EH (cell line): ENCODE results near the gene MIOX.

Source experiments
- DNase-seq: peaks from one replicate; pipeline ENCODE4 v3.0.0-alpha.2; 2015; ENCODE audit warnings: low read depth

Gene MIOX

DNA sequence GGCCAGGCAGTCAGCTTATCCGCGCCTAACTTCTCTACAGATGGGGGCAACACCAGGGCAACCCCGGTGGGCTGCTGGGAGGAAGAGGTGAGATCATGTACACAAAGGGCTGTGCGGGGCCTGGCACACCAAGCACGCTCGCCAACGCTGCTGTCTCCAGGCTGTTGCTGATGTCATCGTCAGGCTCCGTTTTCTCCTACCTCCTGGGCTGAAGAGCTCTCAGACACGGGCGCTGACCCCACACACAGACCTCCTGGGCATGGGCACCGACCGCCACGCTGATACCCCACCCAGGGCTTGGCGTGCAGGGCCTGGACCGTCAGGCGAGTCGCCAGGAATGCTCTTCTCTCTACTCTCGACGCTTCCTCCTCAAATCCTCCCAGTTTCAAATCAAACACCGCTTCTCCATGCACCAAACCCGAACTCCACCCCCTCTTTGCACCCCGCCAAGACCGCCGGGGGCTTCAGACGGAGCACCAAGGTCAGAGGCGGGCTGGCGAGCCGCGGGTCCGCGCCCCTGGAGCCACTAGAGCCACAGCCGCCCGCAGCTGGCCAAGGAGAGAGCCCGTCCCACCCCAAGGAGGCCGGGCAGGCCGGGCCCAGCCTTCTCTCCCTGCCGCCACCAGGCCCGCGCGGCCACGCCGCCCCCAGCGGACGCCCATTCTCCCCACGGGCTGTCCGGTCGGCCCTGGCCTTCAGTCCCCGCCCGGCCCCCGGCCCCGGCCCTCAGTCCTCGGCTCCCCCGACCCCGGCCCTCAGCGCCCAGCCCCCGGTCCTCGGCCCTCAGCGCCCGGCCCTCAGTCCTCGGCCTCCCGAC, 12.6 kb upstream of the MIOX start:
- DNase-seq: peak; percentile 59

DNA sequence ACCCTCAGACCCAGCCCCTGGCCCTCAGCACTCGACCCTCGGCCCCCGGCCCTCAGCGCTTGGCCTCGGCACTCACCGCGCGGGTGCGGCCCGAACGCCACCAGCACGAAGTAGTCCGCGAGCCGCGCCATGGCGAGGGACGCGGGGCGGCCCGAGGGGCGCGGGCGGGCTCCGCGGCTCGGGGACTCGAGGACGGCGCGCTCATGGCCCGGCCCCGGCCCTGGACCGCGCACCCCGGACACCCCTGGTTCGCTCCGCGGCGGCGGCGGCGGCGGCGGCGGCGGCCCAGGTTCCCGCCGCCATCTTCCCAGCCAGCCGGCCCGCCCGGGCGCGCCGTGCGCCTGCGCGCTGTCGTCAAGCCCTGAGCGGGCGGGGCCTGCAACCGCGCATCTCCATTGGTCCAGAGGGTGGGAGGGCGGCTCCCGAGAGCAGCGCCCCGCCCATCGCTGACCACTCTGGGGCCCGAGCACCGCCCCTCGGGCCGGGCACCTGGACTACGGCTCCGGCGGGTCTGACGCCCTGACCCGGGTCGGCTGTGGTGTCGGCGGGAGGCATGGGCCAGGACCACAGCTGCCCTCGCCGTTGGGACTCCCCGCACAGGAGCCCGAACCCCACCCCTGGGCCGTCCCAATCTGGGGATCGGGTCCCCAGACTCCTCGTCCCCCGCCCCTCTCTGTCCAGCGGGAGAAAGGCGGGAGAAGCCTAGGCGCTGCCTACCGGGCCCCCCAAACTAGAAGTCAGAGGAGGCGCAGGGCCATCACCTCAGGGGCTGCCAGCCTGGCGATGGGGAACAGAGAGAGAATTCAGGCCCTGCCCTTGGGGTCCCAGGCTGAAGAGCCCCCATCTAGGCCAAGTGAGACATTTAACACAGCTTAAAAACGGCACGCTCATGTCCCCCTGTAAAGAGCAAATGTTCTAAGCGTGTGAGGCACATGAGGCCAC, 11.7 kb upstream of the MIOX start, which contains the start of gene SBF1:
Gene SBF1, minus strand, starts transcription at position 326 of the 942 bp plus-strand sequence. Its CDS starts 195 bp downstream, at position 131.
- DNase-seq: peak; percentile 89

DNA sequence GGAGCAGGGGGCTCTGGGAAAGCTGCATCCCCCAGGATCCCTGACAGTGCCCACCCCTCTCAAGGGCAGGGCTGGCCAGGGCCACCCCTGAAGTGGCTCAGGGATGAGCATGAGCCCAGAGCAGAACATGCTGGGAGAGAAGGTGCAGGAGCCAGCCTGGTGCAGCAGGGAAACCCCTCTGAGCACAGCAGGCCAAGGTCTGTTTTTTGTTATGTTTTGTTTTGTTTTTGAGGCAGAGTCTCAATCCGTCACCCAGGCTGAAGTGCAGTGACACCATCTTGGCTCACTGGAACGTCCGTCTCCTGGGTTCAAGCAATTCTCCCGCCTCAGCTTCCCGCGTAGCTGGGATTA, 11.0 kb upstream of the MIOX start:
- DNase-seq: no peak

DNA sequence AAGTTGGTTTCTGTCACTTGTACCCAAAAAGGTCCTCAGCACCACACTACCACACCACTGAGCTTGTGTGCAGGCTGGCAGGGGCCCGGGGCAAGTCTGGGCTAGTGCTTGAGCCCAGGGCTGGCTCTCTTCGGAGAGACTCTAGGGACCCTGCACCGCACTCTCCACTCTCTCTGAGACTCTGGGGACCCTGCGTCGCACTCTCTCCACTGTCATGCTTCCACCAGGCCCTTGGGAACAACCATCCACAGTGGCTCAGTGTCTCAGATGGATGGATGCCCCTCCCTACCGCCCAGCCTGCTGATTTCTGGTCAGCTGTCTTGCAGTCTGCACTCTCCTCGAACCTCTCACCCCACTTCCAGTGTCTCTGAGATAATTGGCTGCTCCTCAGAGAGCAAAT, 9.8 kb upstream of the MIOX start:
- DNase-seq: no peak

DNA sequence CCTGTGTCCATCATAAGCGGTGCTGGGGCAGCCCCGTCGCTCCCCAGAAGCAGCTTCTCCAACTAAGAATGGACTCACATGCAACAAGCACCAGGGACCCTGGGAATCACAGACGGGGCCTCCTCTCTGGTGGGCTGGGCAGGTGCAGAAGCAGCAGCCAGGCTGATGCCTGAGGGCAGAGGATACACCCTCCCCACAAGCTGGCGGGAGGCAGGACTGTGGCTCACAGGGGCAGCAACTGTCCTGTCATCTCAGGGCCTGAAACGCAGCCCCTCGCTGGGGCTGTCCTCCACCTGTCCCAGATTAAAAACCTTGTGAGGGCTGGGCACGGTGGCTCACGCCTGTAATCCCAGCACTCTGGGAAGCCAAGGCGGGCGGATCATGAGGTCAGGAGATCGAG, 8.7 kb upstream of the MIOX start:
- DNase-seq: no peak

DNA sequence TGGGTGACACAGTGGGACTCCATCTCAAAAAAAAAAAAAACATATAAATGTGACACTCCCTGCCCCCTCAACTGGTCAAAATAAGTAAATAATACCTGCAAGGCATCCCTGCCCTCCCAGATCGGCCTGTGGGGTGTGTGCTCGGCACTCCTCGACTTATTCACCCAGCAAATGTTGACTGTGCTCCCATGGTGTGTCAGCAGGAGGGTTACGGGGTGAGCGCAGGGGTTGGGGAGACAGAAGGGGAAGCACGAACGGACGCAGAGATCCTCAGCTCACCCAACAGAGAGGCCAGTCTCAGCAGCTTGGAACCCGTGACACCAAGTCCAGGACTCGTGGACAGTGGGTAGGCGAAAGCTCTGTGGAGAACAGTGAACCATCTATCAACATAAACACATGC, 6.9 kb upstream of the MIOX start:
- DNase-seq: no peak

DNA sequence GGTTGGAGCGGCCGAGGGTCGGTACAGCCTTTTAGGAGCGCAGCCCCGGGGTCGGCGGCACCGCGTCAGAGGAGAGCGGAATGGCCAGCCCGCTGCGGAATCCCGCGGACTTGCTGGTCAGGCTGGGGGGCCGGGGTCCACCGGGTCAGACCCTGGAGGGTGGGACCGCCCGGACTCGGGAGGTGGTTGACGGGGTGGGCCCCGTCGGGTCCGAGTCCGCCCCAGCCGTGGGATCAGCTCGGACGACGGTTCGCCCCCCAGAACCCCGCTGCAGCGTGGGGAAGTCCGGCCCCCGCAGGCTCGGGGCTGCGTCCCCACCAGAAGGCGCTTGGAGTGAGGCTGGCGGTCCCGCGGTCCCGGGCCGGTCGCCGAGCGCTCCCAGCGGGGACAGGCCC, 5.6 kb upstream of the MIOX start:
- no peak for DNase-seq

DNA sequence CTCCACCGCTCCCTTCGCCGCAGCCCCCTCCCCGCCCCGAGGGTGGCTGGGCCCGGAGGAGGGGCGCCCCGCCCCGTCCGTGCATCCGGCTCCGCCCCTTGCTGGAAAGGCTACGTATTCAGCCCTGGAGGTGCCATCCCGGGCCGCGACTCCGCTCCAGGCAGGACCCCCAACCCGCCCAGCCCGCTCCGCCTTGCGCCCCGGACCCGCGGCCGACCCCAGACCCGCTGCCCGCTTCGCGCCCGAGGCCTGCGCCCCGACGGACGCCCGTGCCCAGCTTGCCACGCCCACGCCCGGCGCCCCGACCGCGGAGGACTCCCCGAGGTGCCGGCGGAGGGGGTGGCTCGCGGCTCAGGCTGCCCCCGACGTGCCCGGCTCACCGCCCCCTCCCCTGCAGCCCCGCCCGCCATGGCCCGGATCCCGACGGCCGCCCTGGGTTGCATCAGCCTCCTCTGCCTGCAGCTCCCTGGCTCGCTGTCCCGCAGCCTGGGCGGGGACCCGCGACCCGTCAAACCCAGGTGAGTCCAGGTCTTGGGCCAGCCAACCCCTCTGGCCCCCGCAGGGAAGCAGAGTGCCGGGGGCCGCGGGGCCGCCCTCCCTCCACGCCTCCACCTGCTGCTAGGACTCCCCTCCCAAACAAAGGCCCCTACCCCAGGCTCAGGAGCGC, 5.1 kb upstream of the MIOX start, which contains the start of gene ADM2:
Gene ADM2, plus strand, starts transcription at position 104 of the 667 bp plus-strand sequence. Its CDS starts 305 bp downstream, at position 409.
- peak; percentile 49 for DNase-seq

DNA sequence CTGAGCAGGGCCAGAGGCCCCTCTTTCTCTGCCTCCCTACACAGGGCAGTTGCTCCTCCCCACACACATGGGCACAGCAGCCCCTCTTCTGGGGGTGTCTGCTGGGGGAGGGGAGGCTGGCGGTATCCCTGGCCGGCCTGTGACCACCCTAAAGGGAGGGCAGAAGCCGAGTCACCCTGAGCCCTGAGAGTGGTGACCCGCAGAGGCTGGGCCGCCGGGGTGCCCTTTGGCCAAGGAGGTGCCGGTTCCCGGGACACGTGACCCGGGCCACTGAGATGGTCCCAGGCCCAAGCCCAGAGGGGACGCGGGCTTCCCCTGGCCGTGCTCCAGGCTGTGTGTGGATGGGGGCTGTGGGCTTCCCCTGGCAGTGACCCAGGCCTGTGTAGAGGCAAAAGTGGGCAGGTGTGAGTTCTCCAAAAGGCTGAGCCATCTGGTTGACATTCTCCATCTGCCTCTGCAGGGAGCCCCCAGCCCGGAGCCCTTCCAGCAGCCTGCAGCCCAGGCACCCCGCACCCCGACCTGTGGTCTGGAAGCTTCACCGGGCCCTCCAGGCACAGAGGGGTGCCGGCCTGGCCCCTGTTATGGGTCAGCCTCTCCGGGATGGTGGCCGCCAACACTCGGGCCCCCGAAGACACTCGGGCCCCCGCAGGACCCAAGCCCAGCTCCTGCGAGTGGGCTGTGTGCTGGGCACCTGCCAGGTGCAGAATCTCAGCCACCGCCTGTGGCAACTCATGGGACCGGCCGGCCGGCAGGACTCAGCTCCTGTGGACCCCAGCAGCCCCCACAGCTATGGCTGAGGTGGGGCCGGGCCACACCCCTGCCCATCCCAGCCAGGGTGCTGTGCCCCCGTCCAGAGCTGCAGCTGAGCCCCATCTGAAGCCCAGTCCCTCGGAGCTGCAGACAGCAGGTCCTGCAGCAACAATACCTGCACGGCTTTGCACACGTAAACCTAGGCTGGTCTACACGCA, 4.3 kb upstream of the MIOX start:
- DNase-seq: no peak

DNA sequence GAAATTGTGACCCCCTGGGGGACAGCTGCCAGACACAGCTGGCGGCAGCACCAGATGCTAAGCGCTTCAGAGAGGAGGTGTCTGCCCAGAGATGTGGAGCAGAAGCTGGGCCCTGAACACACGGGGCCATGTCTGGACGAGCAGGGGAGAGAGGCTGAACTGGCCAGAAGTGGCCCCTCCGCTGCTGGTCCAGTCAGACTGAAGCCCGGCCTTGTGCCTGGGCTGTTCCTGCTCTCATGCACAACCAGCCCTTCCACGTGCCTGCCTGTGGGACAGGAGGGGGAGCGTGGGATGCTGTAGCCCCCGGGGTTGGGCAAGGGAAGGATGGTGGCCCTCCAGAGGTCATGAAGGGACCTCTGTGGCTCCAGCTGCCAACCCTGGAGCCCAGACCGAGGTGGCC, 3.6 kb upstream of the MIOX start:
- DNase-seq: no peak

DNA sequence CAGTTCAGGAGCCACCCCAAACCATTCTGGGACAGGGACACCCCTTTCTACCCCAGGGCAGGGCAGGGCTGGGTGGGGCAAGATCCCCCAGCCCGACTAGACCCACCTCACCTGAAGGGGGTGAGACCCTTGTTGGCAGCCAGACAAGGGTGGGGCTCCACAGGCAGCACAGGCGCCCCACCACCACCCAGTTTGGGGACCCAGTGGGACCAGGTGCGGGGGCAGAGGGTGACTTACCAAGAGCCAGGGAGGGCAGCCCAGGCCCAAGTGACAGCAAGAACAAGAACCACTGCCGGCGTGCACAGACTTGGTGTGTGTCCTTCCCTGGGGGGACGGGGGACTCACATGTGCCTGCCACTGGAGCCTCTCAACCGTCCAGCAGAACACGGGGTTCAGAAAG, 3.1 kb upstream of the MIOX start:
- DNase-seq: no peak

DNA sequence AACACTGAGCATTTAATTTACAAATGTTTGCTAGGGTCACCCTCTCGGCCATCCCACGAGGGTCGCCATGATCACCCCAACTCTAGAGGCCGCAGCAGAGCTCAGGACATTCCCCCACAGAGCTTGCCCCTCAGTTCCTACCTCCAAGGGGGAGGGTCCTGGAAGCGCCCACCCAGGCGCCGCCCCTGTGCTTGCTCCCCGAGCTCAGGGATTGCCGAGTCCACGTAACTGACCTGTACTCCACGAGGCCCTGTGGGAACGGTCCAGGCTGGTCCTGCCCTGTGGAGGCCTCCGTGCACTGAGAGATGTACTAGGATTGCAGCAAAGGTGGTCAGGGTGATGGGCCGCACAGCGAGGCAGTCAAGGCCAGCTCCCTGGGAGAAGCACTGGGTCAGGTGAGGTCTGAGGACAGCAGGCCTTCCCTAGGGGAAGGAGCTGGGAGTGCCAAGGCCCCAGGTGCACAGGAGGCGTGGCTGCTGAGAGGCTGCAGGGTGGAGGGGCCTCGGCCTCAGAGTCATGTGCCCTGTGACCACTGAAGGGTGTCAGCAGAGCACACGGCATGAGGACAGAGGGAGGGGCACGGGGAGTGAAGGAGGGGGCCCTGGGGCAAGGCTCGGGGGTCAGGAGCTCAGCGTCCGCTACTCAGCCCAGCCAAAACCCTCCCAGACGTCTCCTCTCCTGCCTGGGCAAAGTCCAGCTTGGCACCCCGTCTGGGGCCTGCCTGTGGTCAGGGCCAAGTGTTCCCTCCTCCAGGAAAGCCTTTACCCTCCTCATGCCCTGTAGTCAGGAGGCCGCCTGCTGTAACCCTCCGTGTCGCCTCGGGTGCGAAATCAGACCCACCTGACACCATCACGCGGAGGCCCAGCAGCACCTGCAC, 2.4 kb upstream of the MIOX start:
- DNase-seq: no peak

DNA sequence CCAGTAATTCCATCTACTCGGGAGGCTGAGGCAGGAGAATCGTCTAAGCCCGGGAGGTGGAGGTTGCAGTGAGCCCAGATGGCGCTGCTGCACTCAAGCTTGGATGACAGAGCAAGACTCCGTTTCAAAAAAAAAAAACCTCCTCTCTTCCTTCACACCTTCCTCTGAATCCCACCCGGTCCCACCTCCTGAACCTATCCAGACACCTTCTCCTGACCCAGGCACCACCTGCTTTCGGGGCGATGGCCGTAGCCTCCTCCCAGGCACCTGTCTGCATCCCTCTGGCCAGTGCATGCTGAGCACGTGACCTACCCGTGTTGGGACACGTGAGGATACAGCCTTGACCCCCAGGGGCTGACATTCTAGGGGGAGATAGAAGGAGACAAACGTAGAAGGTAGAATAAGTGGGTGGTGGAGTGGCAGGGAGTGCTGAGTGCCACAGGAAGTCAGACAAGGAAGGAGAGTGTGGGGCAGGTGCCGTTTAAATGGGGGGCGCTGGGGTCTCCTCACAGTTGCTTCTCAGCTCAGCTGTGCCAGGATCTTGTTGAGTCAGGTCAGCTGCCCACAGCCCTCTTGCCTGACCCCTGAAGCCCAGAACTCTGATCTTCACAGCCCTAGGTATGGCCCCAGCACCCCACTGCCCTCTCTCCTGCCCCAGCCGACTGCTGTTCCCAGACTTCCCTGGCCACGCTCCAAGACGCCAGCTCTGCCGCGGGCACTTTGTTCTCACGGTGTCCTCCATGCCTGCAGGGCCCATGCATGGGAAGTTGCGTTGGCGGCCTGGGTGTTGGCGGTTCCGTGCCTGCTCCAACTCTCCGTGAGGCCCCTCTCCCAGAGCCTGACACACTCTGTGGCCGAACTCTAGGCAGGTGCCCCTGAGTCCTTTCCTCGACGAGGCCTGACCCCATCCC, 1.2 kb upstream of the MIOX start:
- DNase-seq: peak; percentile 32

DNA sequence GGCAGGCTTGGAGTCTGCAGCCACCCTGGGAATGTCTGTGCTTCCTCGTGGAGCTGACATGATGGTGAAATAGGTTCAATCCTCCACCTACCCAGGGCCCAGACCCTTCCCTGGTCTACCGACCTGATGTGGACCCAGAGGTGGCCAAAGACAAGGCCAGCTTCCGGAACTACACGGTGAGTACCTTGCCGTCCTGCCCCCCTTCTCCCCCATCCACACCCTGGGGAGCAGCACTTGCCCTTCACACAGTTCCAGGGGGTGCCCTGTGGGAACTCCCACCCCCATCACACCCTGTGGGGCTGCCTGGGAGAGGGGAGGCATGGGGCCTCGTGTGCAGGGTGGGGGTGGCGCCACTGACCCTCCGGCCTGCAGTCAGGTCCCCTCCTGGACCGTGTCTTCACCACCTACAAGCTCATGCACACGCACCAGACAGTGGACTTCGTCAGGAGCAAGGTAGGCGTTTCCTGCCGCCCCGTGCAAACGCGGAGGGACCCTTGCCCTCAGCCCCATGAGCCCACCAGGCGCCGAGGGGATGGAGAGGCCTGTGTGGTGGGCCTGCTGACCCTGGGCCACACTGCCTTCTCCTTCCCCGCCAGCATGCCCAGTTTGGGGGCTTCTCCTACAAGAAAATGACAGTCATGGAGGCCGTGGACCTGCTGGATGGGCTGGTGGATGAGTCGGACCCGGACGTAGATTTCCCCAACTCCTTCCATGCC, 789 bp downstream of the MIOX start:
- DNase-seq: no peak

DNA sequence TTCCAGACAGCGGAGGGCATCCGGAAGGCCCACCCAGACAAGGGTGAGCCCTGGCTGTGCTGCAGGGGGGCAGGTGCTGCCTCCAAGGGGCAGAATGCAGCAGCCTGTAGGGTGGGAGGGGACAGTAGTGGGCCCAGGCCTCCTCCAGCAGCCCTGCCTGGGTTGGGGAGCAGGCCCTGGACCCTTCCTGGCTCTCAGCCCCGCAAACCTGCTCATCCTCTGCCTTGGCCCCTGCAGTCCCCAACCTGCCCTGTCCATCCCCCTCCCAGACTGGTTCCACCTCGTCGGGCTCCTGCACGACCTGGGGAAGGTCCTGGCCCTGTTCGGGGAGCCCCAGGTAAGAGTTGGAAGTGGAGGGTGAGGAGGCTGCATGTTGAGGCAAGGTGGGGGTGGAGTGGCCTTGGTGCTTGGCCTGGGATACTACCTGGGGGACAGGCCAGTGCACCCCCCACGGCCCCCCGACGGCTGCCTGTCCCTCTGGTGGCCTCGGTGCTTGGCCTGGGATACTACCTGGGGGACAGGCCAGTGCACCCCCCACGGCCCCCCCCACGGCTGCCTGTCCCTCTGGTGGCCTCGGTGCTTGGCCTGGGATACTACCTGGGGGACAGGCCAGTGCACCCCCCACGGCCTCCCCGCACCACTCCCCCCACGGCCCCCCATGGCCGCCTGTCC, 1.5 kb downstream of the MIOX start:
- DNase-seq: no peak

DNA sequence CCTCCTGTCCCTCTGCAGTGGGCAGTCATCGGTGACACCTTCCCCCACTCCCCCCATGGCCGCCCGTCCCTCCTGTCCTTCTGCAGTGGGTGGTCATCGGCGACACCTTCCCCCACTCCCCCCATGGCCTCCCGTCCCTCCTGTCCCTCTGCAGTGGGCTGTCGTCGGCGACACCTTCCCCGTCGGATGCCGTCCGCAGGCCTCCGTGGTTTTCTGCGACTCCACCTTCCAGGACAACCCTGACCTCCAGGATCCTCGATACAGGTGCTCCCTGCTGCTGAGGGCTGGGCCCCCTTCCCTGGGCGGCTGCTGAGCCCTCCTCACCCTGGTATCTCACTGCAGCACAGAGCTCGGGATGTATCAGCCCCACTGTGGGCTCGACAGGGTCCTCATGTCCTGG, 2.2 kb downstream of the MIOX start:
- no peak for DNase-seq

DNA sequence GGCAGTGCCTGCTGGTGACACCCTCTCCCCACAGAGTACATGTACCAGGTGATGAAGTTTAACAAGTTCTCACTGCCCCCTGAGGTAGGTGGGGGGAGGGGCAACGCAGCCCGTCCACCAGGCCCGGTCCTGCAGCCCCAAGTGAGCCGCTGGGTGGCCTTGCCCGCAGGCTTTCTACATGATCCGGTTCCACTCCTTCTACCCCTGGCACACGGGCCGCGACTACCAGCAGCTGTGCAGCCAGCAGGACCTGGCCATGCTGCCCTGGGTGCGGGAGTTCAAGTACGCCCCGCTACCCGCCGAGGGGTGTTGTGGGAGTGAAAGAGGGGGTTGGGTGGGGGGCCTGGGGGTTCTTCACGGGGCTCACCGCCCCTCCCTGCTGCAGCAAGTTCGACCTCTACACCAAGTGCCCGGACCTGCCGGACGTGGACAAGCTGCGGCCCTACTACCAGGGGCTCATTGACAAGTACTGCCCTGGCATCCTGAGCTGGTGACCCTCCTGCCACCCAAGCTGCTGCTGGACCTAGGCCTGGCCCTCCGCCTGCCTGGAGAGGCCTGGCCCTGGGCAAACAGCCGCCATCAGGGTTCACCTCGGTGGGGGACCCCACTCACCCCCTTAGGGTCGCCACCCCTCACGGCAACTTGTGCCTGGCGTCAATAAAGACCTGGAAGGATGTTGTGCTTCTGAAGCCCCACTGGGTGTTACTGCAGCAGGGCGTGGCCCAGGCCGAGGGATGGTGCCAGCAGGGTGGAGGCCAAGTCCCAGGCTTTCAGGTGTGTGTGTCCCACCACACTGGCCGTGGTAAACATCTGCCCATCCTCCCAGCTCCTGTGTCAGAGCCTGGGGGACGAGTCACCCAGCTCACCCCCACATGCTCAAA, 2.9 kb downstream of the MIOX start:
- DNase-seq: no peak
